OCI-LY7 (cell line): Measurements from ENCODE around the gene ALG9.
"Not testable (repeated sequence)": the region's sequence is repeated elsewhere in the genome, so short reads cannot be mapped to it uniquely, and the experiment has no call there.

ENCODE experiments used
- EZH2phosphoT487 ChIP-seq: fragments of 200-600 bp; sonication (generic); IDR thresholded peaks from 2 replicates; pipeline ENCODE4 v1.6.1; 2018; ENCODE audit warnings: low read depth, borderline replicate concordance, mild to moderate bottlenecking, mixed run types, antibody characterized with exemption, low read length, moderate library complexity, mixed read lengths
- TF ChIP-seq, protein P1 (sequence below): fragments of 200-600 bp; sonication (generic); conservative IDR thresholded peaks from 2 replicates; pipeline ENCODE4 v1.5.1; 2014; ENCODE audit warnings: mild to moderate bottlenecking, antibody characterized with exemption, low read length, moderate library complexity, mixed read lengths

GRCh38 chr11:111784311-111784710 is 87.1 kb downstream of the ALG9 start:
- TF ChIP-seq, protein P1, sequence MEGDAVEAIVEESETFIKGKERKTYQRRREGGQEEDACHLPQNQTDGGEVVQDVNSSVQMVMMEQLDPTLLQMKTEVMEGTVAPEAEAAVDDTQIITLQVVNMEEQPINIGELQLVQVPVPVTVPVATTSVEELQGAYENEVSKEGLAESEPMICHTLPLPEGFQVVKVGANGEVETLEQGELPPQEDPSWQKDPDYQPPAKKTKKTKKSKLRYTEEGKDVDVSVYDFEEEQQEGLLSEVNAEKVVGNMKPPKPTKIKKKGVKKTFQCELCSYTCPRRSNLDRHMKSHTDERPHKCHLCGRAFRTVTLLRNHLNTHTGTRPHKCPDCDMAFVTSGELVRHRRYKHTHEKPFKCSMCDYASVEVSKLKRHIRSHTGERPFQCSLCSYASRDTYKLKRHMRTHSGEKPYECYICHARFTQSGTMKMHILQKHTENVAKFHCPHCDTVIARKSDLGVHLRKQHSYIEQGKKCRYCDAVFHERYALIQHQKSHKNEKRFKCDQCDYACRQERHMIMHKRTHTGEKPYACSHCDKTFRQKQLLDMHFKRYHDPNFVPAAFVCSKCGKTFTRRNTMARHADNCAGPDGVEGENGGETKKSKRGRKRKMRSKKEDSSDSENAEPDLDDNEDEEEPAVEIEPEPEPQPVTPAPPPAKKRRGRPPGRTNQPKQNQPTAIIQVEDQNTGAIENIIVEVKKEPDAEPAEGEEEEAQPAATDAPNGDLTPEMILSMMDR = not testable (repeated sequence)
- TF ChIP-seq EZH2phosphoT487 = not testable (repeated sequence)
